Activated B cell treated with CpG ODN at 0.5 μM for 24 hours (primary cell): ENCODE results near the gene ZCCHC4. TPM values are rescaled to one million over a fixed set of nuclear protein-coding genes. Genes with fewer than 3 reads are reported as not detected.

Source experiments
- ATAC-seq: fragments of 200-7000 bp; cut with Tn5 transposase; one replicate; pipeline ENCODE4 v1.10.0; 2021; ENCODE audit warnings: low read depth, mild to moderate bottlenecking, moderate library complexity
- CTCF ChIA-PET: fragments of 350-600 bp; sonication (Branson Sonifier 250); formaldehyde crosslinking; loops from one replicate; lab custom pipeline; 2021; ENCODE audit warnings: antibody characterized with exemption; lab: Charles Lee
- POLR2A ChIA-PET: fragments of 350-600 bp; sonication (Branson Sonifier 250); formaldehyde crosslinking; loops from one replicate; lab custom pipeline; 2021; ENCODE audit warnings: antibody characterized with exemption; lab: Charles Lee
- DNase-seq: peaks from one replicate; pipeline ENCODE4 v3.0.0; 2022
- H3K27ac Mint-ChIP-seq: one replicate; pipeline ENCODE4 v1.8.0; 2020; ENCODE audit warnings: mixed read lengths
- H3K27me3 Mint-ChIP-seq: one replicate; pipeline ENCODE4 v1.8.0; 2021; ENCODE audit warnings: mixed read lengths
- H3K36me3 Mint-ChIP-seq: one replicate; pipeline ENCODE4 v1.8.0; 2021; ENCODE audit warnings: low read depth, mixed read lengths
- H3K4me1 Mint-ChIP-seq: one replicate; pipeline ENCODE4 v1.8.0; 2021; ENCODE audit warnings: mixed read lengths
- H3K4me3 Mint-ChIP-seq: one replicate; pipeline ENCODE4 v1.8.0; 2020; ENCODE audit warnings: mild to moderate bottlenecking, mixed read lengths
- H3K9me3 Mint-ChIP-seq: one replicate; pipeline ENCODE4 v1.8.0; 2020; ENCODE audit warnings: mixed read lengths
- intact Hi-C: fragments of 100-400 bp; cut with micrococcal nuclease; formaldehyde crosslinking; loops from one replicate; pipeline ENCODE4 v1.15.1; 2024
- total RNA-seq: library from RNA; stranded (reverse); gene quantifications from 2 replicates; pipeline ENCODE4 v1.2.3, GENCODE V29; 2022
- TF ChIP-seq, protein P1 (sequence below): fragments of 200-600 bp; IDR thresholded peaks from one replicate; pipeline ENCODE4 v1.8.0; 2022; ENCODE audit warnings: antibody characterized with exemption, mild to moderate bottlenecking

The ZCCHC4 gene
- total RNA-seq, 1 donor from 2014 or later = 19.1 TPM

DNA sequence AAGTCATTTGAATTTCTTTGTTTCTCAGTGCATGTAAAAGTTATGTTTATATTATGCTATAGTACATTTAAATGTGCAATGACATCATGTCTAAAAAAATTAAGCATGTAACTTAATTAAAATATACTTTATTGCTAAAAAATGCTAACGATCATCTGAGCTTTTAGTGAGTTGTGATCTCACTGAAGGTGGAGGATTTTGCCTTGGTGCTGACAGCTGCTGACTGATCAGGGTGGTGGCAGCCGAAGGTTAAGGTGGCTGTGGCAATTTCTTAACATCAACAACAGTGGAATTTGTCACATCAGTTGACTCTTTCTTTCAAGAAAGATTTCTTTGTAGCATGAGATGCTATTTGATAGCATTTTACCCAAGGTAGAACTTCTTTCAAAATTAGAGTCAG lies 71.1 kb downstream of the ZCCHC4 start:
- TF ChIP-seq, protein P1, sequence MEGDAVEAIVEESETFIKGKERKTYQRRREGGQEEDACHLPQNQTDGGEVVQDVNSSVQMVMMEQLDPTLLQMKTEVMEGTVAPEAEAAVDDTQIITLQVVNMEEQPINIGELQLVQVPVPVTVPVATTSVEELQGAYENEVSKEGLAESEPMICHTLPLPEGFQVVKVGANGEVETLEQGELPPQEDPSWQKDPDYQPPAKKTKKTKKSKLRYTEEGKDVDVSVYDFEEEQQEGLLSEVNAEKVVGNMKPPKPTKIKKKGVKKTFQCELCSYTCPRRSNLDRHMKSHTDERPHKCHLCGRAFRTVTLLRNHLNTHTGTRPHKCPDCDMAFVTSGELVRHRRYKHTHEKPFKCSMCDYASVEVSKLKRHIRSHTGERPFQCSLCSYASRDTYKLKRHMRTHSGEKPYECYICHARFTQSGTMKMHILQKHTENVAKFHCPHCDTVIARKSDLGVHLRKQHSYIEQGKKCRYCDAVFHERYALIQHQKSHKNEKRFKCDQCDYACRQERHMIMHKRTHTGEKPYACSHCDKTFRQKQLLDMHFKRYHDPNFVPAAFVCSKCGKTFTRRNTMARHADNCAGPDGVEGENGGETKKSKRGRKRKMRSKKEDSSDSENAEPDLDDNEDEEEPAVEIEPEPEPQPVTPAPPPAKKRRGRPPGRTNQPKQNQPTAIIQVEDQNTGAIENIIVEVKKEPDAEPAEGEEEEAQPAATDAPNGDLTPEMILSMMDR = no peak
- Mint-ChIP-seq H3K27me3 (no peaks in the 10 kb centered on the region), H3K4me1 (no peaks in the 10 kb centered on the region), H3K9me3 (no peaks in the 10 kb centered on the region), H3K4me3 (no peak overlapping the region), H3K36me3 (peaks cover 63% of the 10 kb centered on the region), H3K27ac (no peak overlapping the region)
- CTCF ChIA-PET = no interaction called here
- DNase-seq (no peak), ATAC-seq (no peak)
- intact Hi-C loops = no loop called here
- POLR2A ChIA-PET = no interaction called here

DNA sequence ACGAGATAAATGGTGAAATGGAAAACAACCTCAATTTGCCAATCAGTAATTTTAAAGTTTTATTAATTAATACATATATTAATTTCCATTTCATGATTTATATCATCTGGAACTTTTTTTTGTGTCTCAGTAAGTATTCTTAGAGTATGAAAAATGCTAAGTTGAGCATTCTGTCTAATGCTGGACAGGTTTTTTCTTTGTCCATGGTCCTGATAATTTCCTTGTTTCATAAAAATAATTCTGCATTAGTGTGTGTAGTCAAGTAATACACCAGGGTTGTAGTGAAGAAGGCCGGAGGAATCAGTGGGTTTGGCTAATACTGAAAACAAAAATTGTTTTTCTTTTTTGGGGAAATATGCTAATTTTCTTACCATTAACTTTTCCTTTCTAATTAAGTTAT lies 74.4 kb downstream of the ZCCHC4 start:
- POLR2A ChIA-PET = no interaction called here
- Mint-ChIP-seq H3K27ac (no peak overlapping the region), H3K27me3 (no peaks in the 10 kb centered on the region), H3K4me1 (no peaks in the 10 kb centered on the region), H3K9me3 (no peaks in the 10 kb centered on the region), H3K4me3 (no peak overlapping the region), H3K36me3 (peaks cover 80% of the 10 kb centered on the region)
- no peak for ATAC-seq
- no peak for DNase-seq
- TF ChIP-seq, protein P1 = no peak
- intact Hi-C loops = no loop called here
- CTCF ChIA-PET = no interaction called here

GRCh38 chr4:25397305-25397704 lies 84.7 kb downstream of the ZCCHC4 start:
- POLR2A ChIA-PET = no interaction called here
- CTCF ChIA-PET = no interaction called here
- TF ChIP-seq, protein P1 = no peak
- peaks cover 90% of the 10 kb centered on the region for H3K36me3 Mint-ChIP-seq
- ATAC-seq = no peak
- H3K27me3 Mint-ChIP-seq = no peaks in the 10 kb centered on the region
- DNase-seq = no peak
- no peaks in the 10 kb centered on the region for H3K4me1 Mint-ChIP-seq
- H3K9me3 Mint-ChIP-seq = peaks cover 7% of the 10 kb centered on the region
- intact Hi-C loops = no loop called here
- H3K27ac Mint-ChIP-seq = no peak overlapping the region
- H3K4me3 Mint-ChIP-seq = no peak overlapping the region

- H3K4me3 Mint-ChIP-seq = no peak overlapping the region
- DNase-seq = no peak
- peaks cover 92% of the 10 kb centered on the region for H3K36me3 Mint-ChIP-seq
- ChIA-PET CTCF (no interaction called here), POLR2A (no interaction called here)
- TF ChIP-seq, protein P1 = no peak
- ATAC-seq = no peak
- intact Hi-C loops = no loop called here
- H3K27me3 Mint-ChIP-seq = no peaks in the 10 kb centered on the region
- H3K9me3 Mint-ChIP-seq = peaks cover 7% of the 10 kb centered on the region
- no peaks in the 10 kb centered on the region for H3K4me1 Mint-ChIP-seq
- no peak overlapping the region for H3K27ac Mint-ChIP-seq
Measured at GRCh38 chr4:25399510-25399909, 86.9 kb downstream of the ZCCHC4 start.

GRCh38 chr4:25401066-25401465 lies 88.5 kb downstream of the ZCCHC4 start:
- H3K36me3 Mint-ChIP-seq = peaks cover 87% of the 10 kb centered on the region
- peaks cover 7% of the 10 kb centered on the region for H3K9me3 Mint-ChIP-seq
- no peak overlapping the region for H3K27ac Mint-ChIP-seq
- TF ChIP-seq, protein P1 = no peak
- H3K4me1 Mint-ChIP-seq = no peaks in the 10 kb centered on the region
- DNase-seq (no peak), ATAC-seq (no peak)
- no peak overlapping the region for H3K4me3 Mint-ChIP-seq
- POLR2A ChIA-PET = no interaction called here
- H3K27me3 Mint-ChIP-seq = no peaks in the 10 kb centered on the region
- CTCF ChIA-PET = no interaction called here
- intact Hi-C loops = no loop called here
